Astrocyte of the cerebellum (primary cell): ENCODE measurements around the gene MTIF3.

Experiments used
- DNase-seq: peaks from one replicate; pipeline ENCODE4 v3.0.0-alpha.2; 2011; ENCODE audit warnings: low read depth
- H3K4me3 ChIP-seq: 2 replicates; pipeline ENCODE4 v1.5.1; 2011; ENCODE audit warnings: mild to moderate bottlenecking, low read depth, low read length, moderate library complexity
- in situ Hi-C: cut with HindIII; loops from 2 replicates; pipeline ENCODE4 v1.10.0; 2017; ENCODE audit warnings: low sequenced_read_pairs
- TF ChIP-seq, protein P1 (sequence below): IDR thresholded peaks from 2 replicates; pipeline ENCODE4 v1.5.1; 2012; ENCODE audit warnings: low read length, low read depth, moderate library complexity, mild to moderate bottlenecking; ENCODE audit errors: missing control alignments

Gene MTIF3

DNA sequence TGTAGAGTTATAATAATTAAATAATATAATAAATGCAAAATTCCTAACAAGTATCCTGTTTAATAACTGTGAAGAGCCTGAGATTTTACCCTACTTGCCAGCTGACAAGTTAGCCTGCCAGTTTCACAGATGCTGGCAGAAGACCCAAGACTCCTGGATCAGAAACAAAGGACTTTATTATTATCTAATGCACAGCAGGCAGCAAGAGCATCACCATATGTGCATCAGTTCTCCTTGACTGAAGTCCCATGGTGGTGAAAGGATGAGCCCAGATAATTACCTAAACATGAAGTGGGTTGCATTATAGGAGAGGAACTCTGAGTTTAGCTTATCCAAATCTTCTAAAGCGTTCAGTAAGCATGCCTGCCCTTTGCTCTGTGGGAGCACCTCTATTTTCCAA, 39.1 kb upstream of the MTIF3 start:
- in situ Hi-C loops, result no loop called here
- TF ChIP-seq, protein P1, sequence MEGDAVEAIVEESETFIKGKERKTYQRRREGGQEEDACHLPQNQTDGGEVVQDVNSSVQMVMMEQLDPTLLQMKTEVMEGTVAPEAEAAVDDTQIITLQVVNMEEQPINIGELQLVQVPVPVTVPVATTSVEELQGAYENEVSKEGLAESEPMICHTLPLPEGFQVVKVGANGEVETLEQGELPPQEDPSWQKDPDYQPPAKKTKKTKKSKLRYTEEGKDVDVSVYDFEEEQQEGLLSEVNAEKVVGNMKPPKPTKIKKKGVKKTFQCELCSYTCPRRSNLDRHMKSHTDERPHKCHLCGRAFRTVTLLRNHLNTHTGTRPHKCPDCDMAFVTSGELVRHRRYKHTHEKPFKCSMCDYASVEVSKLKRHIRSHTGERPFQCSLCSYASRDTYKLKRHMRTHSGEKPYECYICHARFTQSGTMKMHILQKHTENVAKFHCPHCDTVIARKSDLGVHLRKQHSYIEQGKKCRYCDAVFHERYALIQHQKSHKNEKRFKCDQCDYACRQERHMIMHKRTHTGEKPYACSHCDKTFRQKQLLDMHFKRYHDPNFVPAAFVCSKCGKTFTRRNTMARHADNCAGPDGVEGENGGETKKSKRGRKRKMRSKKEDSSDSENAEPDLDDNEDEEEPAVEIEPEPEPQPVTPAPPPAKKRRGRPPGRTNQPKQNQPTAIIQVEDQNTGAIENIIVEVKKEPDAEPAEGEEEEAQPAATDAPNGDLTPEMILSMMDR, result no peak
- DNase-seq, result no peak
- no peak overlapping the region for H3K4me3 ChIP-seq

DNA sequence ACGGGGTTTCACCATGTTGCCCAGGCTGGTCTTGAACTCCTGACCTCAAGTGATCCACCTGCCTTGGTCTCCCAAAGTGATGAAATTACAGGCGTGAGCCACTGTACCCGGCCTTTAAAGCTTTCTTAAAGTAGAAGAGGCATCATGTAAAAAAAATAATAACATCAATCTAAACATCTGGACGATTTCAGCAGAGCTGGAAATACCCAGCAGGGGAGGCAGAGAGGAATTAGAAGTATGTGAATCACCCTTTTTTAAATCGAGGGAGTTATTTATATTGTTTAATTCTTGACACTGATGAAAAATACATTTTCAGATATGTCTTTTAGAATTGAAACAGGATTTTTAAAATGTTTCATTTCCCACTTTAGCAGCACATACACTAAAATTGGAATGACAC, 37.4 kb upstream of the MTIF3 start:
- DNase-seq, result no peak
- TF ChIP-seq, protein P1, result no peak
- no peak overlapping the region for H3K4me3 ChIP-seq
- in situ Hi-C loops, result no loop called here

DNA sequence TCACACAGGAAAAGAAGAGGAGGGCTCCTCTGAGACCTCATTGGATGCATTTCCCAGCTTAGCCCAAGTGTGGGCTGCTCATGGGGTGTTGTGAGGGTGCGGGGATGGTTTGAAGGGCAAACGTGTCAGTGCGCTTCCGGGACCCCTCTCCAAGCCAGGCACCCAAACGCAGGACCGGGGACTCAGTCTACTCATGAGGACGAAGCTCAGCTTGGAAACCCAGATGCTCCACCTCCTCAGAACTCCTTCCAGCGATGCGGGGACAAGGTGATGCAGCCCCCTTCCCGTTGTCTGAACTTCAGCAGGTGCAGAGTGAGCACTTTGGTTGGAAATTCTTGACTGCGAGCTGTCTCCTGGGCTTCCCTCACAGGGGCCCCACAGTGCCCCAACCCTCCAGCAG, 33.1 kb upstream of the MTIF3 start:
- H3K4me3 ChIP-seq, result no peak overlapping the region
- no peak for DNase-seq
- in situ Hi-C loops, result no loop called here
- TF ChIP-seq, protein P1, result no peak

DNA sequence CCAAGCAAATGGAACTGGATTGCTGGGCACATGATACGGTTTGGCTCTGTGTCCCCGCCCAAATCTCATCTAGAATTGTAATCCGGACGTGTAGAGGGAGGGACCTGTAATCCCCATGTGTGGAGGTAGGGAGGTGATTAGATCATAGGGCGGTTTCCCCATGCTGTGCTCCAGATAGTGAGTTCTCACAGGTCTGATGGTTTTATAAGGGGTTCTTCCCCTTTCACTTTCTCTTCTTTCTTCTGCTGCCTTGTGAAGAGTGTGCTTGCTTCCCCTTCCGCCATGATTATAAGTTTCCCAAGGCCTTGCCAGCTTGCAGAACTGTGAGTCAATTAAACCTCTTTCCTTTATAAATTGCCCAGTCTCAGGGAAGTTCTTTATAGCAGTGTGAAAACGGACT, 32.6 kb upstream of the MTIF3 start:
- TF ChIP-seq, protein P1, result no peak
- no peak for DNase-seq
- in situ Hi-C loops, result no loop called here
- no peak overlapping the region for H3K4me3 ChIP-seq

DNA sequence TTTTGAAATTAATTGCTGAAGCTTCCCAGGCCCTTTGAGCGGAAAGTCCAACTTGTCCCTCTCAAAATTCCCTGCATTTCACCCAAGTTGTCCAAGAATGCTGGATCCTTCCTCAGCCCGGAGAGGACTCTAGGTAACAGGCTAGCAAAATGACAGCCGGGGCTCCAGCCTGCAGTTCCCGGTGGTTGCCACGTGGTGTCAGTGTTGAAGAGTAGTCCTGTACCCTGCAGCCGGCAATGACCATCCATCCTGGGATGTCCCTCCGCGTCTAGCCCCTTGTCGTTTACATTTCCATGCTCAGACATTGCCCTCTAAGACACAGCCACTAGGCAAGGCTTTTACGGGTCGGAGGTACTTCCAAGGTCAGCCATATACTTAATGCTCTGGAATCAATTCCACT, 31.4 kb upstream of the MTIF3 start:
- no peak overlapping the region for H3K4me3 ChIP-seq
- in situ Hi-C loops, result no loop called here
- TF ChIP-seq, protein P1, result peak; percentile 55
- no peak for DNase-seq

DNA sequence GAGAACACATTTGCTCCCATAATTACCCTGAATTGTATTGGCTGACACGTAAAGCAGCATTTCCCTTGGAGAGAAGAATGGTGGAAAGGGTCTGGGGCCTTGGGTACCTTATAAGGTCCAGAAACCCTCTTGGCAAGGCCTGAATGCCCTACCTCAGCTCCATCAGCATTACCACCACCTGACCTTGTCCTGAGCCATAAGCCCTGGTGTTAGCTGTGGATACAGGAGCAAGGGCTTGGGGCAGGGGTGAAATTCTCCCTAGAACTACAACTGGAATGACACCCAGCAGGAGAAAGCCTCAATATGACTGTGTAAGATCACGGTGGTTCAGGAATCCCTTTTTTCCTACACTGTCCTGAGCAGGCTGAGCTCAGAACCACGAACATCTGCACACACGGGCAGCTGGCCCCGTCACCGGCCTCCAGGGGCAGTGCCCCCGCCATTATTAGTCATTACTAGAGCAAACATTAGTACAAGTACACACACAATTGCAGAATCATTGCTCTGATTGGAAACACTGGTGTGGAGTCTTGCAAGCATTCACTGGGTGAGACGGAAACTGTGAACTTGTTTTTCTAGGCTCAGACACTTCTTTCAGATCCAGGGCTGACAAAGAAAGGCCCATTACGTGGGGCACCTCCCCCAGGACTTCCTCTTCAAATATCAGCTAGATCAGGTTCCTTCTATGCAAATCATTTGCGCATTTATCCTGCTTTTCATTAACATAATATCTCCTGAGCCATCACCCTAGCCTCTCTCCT, 26.8 kb upstream of the MTIF3 start:
- no peak for DNase-seq
- H3K4me3 ChIP-seq, result no peak overlapping the region
- in situ Hi-C loops, result no loop called here
- TF ChIP-seq, protein P1, result no peak
